22Rv1 (cell line): ENCODE results near the gene NSUN2.
"Not testable (repeated sequence)": the region's sequence is repeated elsewhere in the genome, so short reads cannot be mapped to it uniquely, and the experiment has no call there.

Experiments used
- ZFX ChIP-seq: fragments of 450-650 bp; IDR thresholded peaks from 2 replicates; pipeline ENCODE4 v1.6.1; 2017; ENCODE audit warnings: antibody characterized with exemption, borderline replicate concordance
- TF ChIP-seq, protein P1 (sequence below): fragments of 450-650 bp; IDR thresholded peaks from 2 replicates; pipeline ENCODE4 v1.5.1; 2017; ENCODE audit warnings: mild to moderate bottlenecking

DNA sequence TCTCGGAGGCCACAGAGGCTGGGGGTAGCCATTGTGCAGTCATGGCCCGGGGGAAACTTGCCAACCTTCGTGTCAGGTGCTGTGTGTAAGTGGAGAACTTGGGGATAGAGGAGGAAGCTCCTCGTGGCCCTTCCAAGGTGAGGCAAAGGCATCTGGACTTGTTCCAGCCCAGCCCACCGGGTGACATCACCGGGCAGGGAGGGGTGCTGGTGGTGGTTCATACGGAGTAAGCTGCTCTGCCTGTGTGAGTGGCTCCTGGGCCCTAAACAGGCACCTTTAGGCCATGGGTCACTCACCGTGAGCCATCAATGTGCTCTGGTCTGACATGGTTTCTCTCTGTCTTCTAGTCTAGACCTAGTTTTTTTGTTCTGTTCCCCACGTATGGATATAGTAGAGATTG is 35.9 kb upstream of the NSUN2 start:
- TF ChIP-seq, protein P1, sequence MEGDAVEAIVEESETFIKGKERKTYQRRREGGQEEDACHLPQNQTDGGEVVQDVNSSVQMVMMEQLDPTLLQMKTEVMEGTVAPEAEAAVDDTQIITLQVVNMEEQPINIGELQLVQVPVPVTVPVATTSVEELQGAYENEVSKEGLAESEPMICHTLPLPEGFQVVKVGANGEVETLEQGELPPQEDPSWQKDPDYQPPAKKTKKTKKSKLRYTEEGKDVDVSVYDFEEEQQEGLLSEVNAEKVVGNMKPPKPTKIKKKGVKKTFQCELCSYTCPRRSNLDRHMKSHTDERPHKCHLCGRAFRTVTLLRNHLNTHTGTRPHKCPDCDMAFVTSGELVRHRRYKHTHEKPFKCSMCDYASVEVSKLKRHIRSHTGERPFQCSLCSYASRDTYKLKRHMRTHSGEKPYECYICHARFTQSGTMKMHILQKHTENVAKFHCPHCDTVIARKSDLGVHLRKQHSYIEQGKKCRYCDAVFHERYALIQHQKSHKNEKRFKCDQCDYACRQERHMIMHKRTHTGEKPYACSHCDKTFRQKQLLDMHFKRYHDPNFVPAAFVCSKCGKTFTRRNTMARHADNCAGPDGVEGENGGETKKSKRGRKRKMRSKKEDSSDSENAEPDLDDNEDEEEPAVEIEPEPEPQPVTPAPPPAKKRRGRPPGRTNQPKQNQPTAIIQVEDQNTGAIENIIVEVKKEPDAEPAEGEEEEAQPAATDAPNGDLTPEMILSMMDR: not testable (repeated sequence)
- not testable (repeated sequence) for TF ChIP-seq ZFX
